ENCODE data around the gene ATAD5. TPM values are rescaled to one million over a fixed set of nuclear protein-coding genes. Genes with fewer than 3 reads are reported as not detected.

ATAD5 gene
- polyA plus RNA-seq, 1 of the 3 experiments (the other 2 are of a cell fraction): 0.66 TPM

DNA sequence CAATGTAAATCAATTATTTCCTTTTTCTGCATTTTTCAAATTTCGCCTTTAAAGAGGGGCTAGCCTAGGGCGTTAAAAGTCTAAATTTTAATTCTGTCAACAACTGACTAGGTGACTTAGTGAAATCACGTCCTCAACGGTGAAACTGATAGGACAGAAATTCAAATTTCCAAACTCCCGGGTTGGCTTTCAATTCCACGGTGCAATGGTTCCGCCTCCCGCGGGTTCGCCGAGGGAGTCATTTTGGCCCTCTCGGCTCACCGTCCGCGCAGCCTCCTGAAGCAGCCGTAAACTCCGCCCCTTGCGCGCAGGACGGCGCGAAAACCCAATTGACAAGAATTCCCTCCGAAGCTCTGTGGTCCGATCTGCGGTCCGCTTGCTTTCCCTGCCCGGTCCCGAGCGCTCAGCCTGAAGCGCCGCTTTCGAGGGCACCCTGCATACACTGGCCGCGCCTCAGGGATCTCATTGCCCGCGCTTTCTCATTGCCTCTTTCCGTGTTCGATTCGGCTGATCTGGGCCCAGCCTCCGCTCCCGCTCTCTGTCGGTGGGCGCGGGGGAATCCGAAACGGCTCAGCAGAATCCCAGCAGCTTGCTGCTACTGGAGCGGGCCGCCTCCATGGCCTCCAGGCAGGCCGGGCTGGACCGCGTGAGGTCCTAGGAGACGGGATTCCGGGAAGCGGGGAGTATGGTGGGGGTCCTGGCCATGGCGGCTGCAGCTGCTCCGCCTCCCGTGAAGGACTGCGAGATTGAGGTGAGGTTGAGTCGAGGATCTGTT lies at the start of gene ATAD5 (continued):
- TF ChIP-seq EP300 (IDR thresholded peaks at IDR 0.05; ENCODE audit: borderline replicate concordance in 1 of 2, low read depth in 1 of 2, low read length in 1 of 2) (no peak; a peak in 1 of 4 replicates), RCOR1 (IDR thresholded peaks at IDR 0.05; ENCODE audit: low read length) (peak; percentile 56), MXI1 (IDR thresholded peaks at IDR 0.05; ENCODE audit: low read depth, low read length) (peak; percentile 71), MEF2A (IDR thresholded peaks at IDR 0.05; ENCODE audit: borderline replicate concordance, low read depth) (no peak), GATA2 (CRISPR knock-in tag; IDR thresholded peaks at IDR 0.05) (no peak), YY1 (IDR thresholded peaks at IDR 0.05; ENCODE audit: low read depth) (peak; percentile 54), NRF1 (IDR thresholded peaks at IDR 0.05; ENCODE audit: low read depth, low read length) (peak; percentile 63), IRF3 (IDR thresholded peaks at IDR 0.05; ENCODE audit: low read depth, low read length) (no peak), RFX5 (IDR thresholded peaks at IDR 0.05; ENCODE audit: low read length) (no peak)
- TF ChIP-seq, protein P1, sequence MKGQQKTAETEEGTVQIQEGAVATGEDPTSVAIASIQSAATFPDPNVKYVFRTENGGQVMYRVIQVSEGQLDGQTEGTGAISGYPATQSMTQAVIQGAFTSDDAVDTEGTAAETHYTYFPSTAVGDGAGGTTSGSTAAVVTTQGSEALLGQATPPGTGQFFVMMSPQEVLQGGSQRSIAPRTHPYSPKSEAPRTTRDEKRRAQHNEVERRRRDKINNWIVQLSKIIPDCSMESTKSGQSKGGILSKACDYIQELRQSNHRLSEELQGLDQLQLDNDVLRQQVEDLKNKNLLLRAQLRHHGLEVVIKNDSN (IDR thresholded peaks at IDR 0.05; ENCODE audit: borderline replicate concordance, low read depth): no peak
- TF ChIP-seq, protein P2, sequence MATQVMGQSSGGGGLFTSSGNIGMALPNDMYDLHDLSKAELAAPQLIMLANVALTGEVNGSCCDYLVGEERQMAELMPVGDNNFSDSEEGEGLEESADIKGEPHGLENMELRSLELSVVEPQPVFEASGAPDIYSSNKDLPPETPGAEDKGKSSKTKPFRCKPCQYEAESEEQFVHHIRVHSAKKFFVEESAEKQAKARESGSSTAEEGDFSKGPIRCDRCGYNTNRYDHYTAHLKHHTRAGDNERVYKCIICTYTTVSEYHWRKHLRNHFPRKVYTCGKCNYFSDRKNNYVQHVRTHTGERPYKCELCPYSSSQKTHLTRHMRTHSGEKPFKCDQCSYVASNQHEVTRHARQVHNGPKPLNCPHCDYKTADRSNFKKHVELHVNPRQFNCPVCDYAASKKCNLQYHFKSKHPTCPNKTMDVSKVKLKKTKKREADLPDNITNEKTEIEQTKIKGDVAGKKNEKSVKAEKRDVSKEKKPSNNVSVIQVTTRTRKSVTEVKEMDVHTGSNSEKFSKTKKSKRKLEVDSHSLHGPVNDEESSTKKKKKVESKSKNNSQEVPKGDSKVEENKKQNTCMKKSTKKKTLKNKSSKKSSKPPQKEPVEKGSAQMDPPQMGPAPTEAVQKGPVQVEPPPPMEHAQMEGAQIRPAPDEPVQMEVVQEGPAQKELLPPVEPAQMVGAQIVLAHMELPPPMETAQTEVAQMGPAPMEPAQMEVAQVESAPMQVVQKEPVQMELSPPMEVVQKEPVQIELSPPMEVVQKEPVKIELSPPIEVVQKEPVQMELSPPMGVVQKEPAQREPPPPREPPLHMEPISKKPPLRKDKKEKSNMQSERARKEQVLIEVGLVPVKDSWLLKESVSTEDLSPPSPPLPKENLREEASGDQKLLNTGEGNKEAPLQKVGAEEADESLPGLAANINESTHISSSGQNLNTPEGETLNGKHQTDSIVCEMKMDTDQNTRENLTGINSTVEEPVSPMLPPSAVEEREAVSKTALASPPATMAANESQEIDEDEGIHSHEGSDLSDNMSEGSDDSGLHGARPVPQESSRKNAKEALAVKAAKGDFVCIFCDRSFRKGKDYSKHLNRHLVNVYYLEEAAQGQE (IDR thresholded peaks at IDR 0.05; ENCODE audit: low read depth, low read length): peak; percentile 76; the same call in 1 of the 2 replicates

DNA sequence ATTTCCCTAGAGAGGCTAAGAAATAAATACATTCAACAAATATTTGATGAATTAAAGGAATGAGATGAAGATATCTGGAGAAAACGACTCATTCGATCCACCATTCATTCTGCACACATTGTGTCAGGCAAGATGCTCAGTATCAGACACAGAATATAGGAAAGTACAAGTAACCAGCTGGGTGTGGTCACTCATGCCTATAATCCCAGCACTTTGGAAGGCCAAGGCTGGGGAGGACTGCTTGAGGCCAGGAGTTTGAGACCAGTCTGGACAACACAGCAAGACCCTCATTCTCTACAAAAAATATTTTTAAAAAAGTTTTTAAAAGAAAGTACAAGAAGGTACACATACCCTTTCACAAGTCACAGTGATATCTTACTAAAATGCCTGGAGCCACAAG lies 49.6 kb upstream of the ATAD5 start:
- no peak overlapping the region for H3K27ac ChIP-seq (ENCODE audit: low read depth in 2 of 2, low read length in 1 of 2)
- H3K9me3 ChIP-seq: no peaks in the 10 kb centered on the region
- no peak overlapping the region for H2AFZ ChIP-seq (ENCODE audit: low read depth)
- H3K4me1 ChIP-seq (ENCODE audit: control insufficient read depth in 1 of 2, insufficient read depth in 2 of 2, low read depth in 1 of 2, low read length in 1 of 2): no peaks in the 10 kb centered on the region
- no peaks in the 10 kb centered on the region for H3K27me3 ChIP-seq (ENCODE audit: insufficient read depth)
- 0 out of 2 replicates have a peak, but pooled peaks have one; percentile 3 for TF ChIP-seq JUND (IDR thresholded peaks at IDR 0.05)
- TF ChIP-seq MEF2A (IDR thresholded peaks at IDR 0.05; ENCODE audit: borderline replicate concordance, low read depth): no peak
- no peak overlapping the region for H3K4me3 ChIP-seq (ENCODE audit: low read depth in 2 of 2, low read length in 1 of 2)
- no peaks in the 10 kb centered on the region for H3K9me2 ChIP-seq
- H3K9ac ChIP-seq: no peak overlapping the region
- POLR2A ChIA-PET: no interaction called here
- WGBS (ENCODE audit: low lambda C conversion rate): 84% methylated on average over 2 of the region's 2 CpGs
- peaks cover 59% of the 10 kb centered on the region for H3F3A ChIP-seq (replicated peaks; ENCODE audit: insufficient read depth)
- no peak overlapping the region for H3K4me2 ChIP-seq
- CTCF ChIA-PET: interaction anchor here (1.1 kb wide), 1 partner anchor 84 kb away, joined by 3 read pairs; no protein-coding TSS in a partner anchor
- no peaks in the 10 kb centered on the region for H4K20me1 ChIP-seq (ENCODE audit: insufficient read depth)
- no peaks in the 10 kb centered on the region; the same call in 1 of the 2 replicates for H3K79me2 ChIP-seq (ENCODE audit: insufficient read depth)
- H3K36me3 ChIP-seq (replicated peaks in 1 of 2; ENCODE audit: control insufficient read depth in 1 of 2, insufficient read depth in 2 of 2, low read length in 1 of 2): peaks cover 15 to 83% of the 10 kb centered on the region in 2 experiments
- DNase-seq: no peak

All from SK-N-SH (cell line).